ENCODE measurements around the gene ZNF555.

- TF ChIP-seq CBFB (CRISPR knock-in tag; IDR thresholded peaks at IDR 0.05) (no peak), SOX6 (IDR thresholded peaks at IDR 0.05) (no peak), SIX5 (IDR thresholded peaks at IDR 0.05; ENCODE audit: borderline replicate concordance in 1 of 2, insufficient read depth in 1 of 2, low read depth in 1 of 2, low read length in 2 of 2) (no peak), POLR2B (IDR thresholded peaks at IDR 0.05; ENCODE audit: low read depth, partially characterized antibody) (no peak), TRIM28 (IDR thresholded peaks at IDR 0.05) (no peak), E2F4 (CRISPR knock-in tag; IDR thresholded peaks at IDR 0.05; ENCODE audit: low read depth) (no peak), JUN (IDR thresholded peaks at IDR 0.05; ENCODE audit: borderline replicate concordance, low read depth, low read length) (no peak), JUN (CRISPR knock-in tag; IDR thresholded peaks at IDR 0.05; ENCODE audit: borderline replicate concordance) (no peak)
These were observed 25.4 kb upstream of the ZNF555 start for GRCh38 chr19:2815923-2816322.

Measured in K562 (cell line).